Left lobe of liver (tissue), 2 donors: ENCODE results near the gene ASPM. TPM values are rescaled to one million over a fixed set of nuclear protein-coding genes. Genes with fewer than 3 reads are reported as not detected.
"Not testable (repeated sequence)": the region's sequence is repeated elsewhere in the genome, so short reads cannot be mapped to it uniquely, and the experiment has no call there.

Experiments used
- ATAC-seq: fragments of 200-7000 bp; cut with Tn5 transposase; one replicate; pipeline ENCODE4 v1.9.1; 2020; ENCODE audit warnings: mild to moderate bottlenecking, moderate library complexity
- DNase-seq: peaks from one replicate; pipeline ENCODE4 v3.0.0-alpha.2; 2020; ENCODE audit warnings: low spot score
- total RNA-seq: library from RNA; stranded (reverse); gene quantifications from one replicate; pipeline ENCODE4 v1.2.1, GENCODE V29; 2021
- donor health status: DM: no; HTN: no; CAD: no; lungs with moderate emphysema.
- donor health status: DM: no; HTN: yes; CAD: no.

Gene ASPM
- total RNA-seq, 1 donor from 2014 or later: 0.35 TPM

DNA sequence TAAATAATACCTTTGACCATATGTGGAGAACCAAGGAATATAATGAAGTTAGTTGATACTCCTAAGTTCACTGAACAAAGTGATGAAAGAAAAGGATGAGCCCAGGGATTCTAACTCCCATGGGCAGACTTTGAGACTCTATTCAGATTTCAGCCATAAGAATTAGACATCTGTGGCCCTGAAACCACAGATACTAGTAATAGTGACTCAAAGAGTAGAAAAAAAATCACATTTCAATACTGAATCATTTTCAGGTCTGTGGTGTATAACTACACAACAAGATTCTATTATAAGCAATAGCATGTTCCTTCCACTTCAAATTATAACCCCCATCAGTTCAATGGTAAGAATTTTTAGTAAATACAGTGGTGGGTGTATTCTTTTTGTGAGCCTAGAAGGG is 63.0 kb downstream of the ASPM start:
- ATAC-seq: no peak
- no peak for DNase-seq

DNA sequence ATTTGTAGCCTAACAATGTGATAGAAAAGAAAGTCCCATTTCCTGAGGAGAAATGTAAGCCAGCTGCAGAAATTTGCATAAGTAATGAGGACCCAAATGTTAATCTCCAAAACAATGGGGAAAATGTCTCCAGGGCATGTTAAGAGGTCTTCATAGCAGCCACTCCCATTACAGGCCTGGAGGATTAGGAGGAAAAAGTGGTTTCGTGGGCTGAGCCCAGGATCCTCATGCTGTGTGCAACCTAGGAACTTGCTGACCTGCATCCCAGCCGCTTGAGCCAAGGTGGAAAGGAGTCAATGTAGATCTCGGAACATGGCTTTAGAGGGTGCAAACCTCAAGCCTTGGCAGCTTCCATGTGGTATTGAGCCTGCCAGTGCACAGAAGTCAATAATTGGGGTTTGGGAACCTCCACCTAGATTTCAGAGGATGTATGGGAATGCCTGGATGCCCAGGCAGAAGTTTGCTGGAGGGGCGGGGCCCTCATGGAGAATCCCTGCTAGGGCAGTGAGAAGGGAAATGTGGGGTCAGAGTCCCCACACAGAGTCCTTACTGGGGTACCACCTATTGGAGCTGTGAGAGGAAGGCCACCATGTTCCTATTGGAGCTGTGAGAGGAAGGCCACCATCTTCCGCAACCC is 65.2 kb downstream of the ASPM start:
- DNase-seq: no peak
- no peak for ATAC-seq

DNA sequence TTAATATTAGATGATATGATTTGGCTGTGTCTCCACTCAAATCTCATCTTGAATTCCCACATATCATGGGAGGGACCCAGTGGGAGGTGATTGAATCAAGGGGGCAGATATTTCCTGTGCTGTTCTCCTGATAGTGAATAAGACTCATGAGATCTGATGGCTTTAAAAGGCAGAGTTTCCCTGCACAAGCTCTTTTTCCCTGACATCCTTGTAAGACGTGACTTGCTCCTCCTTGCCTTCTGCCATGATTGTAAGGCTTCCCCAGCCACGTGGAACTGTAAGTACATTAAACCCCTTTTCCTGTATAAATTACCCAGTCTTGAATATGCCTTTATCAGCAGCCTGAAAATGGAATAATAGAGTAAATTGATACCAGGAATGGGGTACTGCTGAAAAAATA is 66.1 kb downstream of the ASPM start:
- no peak for ATAC-seq

DNA sequence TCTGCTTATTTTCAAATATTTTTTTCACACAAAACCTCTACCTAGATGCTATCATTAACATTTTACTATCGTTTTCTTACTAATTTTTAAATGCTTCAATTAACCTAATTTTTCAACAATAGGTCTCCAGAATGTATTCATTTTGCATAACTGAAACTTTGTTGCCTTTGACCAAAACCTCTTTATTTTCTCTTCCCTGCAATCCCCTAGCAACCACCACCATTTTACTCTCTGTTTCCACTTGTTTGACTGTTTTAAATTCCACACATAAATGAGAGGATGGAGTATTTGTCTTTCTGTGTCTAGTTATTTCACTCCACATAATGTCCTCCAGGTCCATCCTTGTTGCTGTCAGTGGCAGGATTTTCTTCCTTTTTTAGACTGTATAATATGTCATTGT is 69.9 kb downstream of the ASPM start:
- ATAC-seq (no peak), DNase-seq (no peak)

More for the DNA sequence above, 66.1 kb downstream of the ASPM start:
- no peak for DNase-seq

DNA sequence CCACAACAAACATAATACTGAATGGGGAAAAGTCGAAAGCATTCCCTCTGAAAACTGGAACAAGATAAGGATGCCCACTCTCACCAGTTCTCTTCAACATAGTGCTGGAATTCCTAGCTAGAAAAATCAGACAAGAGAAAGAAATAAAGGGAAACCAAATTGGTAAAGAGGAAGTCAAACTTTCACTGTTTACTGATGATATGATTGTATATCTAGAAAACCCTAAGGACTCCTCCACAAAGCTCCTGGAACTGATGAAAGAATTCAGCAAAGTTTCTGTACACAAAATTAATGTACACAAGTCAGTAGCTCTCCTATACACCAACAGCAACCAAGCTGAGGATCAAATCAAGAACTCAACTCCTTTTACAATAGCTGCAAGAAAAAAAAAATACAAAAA is 72.5 kb downstream of the ASPM start:
- DNase-seq (no peak), ATAC-seq (no peak)

DNA sequence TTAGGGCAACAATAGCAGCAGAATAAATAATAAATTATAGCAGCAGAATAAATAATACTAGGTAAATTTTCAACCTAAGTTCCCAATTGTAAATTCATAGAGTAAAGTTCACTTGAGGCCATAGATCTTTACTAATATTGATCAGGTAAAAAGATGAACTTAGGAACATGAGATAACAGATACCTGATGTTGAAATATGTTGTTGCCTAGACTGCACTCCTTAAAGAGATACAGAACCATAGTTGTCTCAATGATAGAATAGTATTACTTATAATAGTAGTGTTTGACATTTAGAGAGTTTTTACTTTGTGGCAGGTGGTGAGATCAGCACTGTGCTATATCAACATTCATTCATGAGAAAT is 79.0 kb downstream of the ASPM start:
- DNase-seq (no peak), ATAC-seq (peak; percentile 72)

DNA sequence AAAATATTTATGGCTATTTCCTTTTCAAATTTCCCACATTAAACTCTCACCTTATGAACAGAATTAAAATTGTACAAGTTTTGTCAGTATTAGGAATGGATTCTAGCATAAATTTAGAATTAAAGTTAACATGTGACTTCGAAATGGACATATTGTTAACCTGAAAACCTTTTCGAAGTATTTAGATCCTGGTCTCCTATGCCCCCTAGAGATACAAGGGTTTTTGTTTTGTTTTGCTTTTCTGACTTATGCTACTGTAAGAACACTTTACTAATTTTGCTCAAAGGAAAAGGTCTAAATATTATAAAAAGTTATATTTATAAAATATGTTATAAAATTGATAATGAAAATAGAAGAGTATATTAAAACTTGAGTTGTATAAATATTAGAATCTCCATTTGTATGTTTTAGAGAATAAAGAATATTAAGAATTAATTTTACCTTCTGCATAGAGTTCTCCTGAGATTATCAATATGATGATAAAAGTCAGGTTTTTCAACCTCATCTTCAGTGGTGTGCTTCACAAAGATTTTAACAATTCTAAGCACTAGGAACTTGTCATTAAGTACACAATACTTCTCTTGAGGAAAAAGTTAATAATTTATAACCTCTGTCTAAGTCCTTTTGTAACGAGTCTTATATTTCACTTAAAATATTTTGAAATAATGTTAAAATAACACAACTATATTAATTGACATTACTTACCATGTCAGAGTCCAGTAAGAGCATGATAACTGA is 79.6 kb downstream of the ASPM start, which contains the start of gene F13B:
Gene F13B, minus strand, starts transcription at position 542 of the 738 bp plus-strand sequence. Its CDS starts 37 bp downstream, at position 505.
- ATAC-seq (peak; percentile 51), DNase-seq (no peak)

DNA sequence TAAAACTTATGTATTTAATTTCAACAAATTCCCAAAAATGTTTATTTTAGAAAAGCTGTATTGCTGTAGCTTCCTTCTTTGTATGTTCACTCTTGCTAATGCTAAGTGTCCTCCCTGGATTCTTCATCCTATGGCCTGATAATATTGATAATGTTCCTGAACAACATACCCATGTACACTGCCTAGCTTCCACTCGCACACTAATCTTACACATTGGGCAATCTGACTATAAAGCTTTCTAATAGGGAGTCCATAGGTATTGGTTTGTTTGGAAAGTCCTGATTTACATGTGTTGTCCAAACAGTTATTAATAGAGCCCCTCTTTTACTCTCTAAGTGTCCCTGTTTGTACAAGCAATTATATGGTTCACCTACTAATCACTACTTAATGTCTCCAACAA is 80.2 kb downstream of the ASPM start:
- no peak for DNase-seq
- peak; percentile 45 for ATAC-seq

DNA sequence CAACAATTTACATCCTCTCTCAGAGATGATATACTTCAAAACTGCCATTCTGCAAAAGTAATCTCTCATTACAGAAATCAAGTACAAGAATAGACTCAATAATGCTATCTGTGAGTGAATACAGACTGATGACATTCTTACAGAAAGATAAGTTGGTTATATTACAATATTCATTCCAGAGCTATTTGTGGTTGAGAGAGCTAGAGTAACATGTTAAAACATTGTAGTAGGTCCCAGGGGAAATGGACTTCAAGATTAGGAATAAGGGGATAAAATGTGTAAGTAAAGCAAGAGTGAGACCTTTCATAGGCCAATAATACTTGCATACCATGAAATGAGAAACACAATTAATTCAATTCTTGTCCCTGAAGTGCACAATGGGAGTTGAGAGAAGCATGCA is 80.9 kb downstream of the ASPM start:
- ATAC-seq (no peak), DNase-seq (no peak)

DNA sequence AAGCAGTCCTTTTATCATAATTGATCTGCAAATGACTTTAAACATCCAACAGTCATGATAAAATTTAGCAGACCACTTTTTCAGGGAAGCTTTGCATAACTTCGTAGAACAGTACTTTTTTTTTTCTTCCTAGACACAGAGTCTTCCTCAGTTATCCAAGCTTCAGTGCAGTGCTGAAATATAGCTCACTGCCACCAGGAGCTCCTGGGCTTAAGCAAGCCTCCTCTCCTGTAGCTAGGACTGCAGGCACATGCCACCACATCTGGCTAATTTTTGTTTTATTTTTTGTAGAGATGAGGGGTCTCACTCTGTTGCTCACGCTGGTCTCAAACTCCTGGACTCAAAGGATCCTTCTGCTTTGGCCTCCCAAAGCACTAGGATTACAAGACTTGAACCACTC is 83.3 kb downstream of the ASPM start:
- ATAC-seq: peak; percentile 53
- DNase-seq: no peak

DNA sequence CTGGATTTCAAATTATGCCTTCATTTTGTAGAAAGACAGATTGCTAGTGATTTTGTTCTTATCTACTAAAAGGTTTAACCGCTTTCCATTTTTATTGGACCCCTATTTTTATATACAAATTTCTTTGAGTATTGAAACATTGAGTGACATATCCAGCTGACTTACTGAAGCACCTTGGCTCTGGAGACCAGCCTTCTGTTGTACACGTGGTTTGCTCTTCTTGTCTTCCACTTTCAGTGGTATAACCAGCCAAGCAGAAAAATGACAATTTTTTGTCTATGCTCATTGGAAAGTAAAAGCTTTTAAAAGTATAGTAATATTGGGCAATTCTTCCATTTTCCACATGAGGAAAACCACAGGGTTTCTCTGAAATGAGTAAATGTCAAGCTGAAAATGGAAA is 83.8 kb downstream of the ASPM start:
- no peak for DNase-seq
- ATAC-seq: no peak

DNA sequence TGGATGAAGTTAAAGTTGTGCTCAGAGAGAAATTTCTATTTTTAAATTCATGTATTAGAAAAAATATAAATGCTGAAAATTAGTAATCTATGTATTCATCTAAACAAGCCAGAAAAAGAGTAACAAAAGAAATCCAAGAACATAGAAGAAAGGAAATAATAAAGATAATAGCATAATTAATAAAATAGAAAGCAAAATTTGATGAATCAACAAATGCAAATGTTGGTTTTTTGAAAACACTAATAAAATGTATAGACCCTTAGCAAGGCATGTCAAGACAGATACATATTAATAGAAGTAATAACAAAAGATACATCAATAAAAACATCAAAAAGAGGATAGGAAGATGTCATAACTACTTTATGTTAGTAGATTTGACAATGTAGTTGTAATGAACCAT is 97.4 kb downstream of the ASPM start:
- DNase-seq (no peak), ATAC-seq (no peak)

DNA sequence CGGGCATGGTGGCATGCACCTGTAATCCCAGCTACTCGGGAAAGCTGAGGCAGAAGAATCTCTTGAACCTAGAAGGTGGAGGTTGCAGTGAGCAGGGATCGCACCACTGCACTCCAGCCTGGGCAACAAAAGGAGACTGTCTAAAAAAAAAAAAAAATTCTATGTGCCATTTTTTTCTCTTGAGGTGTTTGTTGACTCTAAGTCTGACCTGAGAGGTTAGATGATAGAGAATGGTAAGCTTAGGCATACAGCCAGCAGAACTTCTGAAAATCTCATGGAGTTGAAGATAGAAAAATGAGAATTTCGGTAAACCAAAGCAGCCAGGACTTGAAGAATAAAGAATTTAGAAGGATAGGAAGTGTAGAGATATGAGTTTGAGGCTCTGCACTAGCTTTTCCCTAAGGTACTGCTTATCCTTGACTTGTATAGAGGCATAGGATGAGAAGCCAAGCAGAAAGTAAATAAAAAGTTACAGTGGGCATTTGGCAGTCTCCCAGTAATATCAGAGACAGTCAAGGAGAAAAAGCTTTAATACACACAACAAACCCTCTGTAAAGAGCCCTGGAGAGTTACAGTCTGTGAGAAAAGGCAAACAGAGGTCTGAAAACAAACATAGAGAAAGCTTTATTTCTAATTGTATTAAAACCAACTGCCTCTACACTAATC is 103.7 kb downstream of the ASPM start:
- ATAC-seq: no peak
- no peak for DNase-seq

DNA sequence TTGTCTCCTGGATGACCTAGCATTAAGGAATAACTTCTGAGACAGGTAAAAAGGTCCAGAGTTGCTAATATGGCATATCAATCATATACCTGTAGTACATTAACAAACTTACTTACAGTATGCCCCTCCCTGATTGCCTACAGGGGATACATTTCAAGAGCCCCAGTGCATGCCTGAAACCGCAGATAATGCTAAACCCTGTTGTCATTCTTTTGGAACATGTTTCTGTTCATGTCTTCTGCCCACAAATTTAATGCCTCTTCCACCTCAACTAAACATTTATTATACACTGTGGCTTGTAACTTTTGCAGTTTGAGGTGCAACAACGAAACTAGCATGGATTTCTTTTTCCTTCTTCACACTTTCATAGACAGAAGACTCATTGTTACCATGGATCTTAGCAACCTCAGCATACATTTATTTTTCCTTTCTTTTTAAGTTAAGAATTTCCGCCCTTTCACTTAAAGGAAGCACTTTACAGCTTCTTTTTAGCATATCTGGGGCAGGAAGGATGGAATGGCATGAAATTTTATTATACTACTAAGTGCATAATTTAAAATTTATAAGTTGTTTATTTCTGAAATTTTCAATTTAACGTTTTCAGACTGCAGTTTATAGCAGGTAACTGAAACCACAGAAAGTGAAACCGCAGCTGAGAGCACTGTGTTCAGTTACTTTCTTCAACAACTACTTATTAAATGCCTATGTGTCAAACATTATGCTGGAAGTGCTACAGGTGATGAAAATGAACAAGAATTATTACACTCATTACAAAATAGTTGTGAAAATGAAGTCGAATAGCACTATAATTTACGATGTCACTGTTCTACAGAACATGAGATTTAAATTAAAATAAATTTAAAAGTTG is 104.7 kb downstream of the ASPM start:
- ATAC-seq (no peak), DNase-seq (no peak)

DNA sequence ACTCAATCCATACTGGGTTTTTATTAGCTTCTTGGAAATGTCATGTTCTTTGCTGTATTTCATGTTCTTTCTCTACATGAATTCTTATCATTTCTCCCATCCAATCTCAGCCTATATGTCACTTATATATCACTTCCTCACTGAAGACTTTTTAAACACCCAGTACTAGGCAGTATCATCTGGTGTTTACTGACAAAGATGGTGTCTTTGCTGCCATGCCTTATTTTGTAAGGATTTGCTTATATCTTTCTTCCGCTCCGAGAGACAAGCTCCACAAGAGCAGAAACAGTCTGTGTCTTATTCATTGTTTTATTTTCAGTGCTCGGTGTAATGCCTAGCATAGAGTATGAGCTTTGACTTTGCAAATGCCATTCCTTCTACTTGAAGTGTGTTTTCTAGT is 109.6 kb downstream of the ASPM start:
- no peak for DNase-seq
- no peak for ATAC-seq

DNA sequence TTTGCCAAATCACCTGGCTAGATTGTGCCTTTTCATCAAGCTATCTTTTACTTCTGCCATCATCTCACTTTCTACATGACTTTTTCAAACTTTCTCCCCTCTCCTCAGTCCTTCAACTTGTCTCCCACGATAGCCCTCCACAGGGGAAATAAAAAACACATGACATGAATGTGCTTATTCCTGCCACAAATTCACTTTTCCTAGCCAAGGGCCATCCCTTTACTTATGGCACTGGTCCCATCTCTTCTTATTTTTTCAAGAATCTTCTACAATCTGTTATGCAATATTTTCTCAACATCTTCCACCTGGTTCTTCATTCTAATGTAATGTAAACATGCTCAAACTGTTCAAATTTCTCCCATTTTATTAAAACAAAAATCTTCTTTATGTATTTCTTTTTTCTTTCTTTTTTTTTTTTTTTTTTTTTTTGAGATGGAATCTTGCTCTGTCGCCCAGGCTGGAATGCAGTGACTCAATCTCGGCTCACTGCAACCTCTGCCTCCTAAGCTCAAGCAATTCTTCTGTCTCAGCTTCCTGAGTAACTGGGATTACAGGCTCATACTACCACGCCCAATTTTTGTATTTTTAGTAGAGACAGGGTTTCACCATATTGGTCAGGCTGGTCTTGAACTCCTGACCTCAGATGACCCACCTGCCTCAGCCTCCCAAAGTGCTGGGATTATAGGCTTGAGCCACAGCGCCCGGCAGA is 111.7 kb downstream of the ASPM start:
- not testable (repeated sequence) for ATAC-seq, DNase-seq
